HG02852 (cell line): ENCODE results near the gene ZMYM3.
A peak's percentile ranks its signal among the peaks of the same experiment; 100 is the strongest.
"Not testable (repeated sequence)": the region's sequence is repeated elsewhere in the genome, so short reads cannot be mapped to it uniquely, and the experiment has no call there.

ENCODE experiments used
- ATAC-seq: cut with Tn5 transposase; IDR thresholded peaks from one replicate; pipeline ENCODE4 v1.9.1; 2021; ENCODE audit warnings: mild to moderate bottlenecking, moderate library complexity; ENCODE audit not compliant: unreplicated experiment

ZMYM3 gene

GRCh38 chrX:71254092-71254963 is at the start of gene ZMYM3:
TSS of gene ZMYM3 (minus strand) at chrX:71254140. CDS start at chrX:71253255, 885 bp downstream.
- ATAC-seq: peak; percentile 84

DNA sequence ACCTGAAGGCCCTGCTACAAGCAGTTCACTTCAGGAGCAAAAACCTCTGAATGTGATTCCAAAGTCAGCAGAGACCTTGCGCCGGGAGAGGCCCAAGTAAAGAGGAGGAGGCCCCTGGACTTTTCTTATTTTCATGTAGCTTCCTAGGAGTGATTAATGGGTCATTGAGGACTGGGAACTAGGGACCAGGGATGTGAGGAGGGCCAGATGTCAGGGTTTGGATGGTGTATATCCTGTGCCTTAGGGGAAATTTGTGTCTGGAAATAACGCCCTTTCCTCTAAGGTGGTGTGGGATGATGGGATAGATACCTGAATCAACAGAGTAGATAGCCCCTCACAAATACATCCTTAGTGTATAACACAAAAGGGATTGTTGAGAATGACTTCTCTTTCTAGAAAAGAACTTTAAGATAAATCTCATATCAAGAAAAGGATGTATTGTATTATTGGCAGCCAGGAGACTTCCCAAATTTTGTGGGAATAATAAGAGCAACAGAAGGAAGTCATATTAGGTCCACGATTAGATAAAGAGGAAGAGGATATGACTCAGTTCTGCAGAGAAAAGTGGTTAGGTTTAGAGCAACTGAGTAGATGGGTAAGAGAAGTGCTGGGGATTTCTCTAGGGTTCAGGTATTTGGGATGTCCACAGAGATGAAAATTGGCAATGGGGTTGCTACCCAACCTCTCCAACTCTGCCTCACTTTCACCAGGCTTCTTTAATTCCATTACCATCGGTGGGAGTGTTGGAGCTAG is 48.7 kb upstream of the ZMYM3 start:
- no peak for ATAC-seq

DNA sequence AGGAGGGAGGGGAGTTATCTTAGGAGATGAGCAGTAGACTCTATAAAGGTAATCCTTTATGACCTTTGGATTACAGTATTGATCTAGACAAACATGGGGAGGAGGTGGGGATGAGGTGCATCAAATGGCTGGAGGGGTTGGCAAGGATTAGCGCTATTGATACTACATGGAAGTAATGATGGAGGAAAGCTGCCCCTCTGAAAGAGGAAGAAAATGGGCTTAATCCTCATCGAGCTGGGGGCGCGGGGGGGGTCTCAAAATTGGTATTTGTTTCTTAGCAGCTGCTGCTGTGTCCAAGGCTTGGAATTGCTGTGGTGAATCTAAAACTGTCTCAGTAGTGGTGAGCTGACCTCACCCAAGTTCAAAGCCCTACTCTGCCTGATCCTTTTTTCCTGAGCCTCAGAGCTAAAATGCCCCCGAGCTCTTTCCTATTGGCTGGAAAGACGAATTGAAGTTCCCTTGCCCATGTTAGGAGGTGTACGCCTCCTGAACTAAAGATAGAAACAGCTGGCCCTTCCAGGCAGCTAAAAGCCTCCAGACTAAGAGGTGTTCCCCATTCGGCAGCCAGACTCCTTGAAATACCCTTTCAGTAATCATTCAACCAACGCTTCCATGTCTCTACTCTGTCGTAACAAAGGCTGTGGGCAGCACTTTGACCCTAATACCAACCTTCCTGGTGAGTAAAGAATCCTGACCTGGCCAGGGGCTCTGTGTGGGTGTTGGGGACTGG is 47.4 kb upstream of the ZMYM3 start, which contains the start of gene ITGB1BP2:
ITGB1BP2 (plus strand) TSS at position 556 of the 730 bp plus-strand sequence; CDS start at position 613, 57 bp downstream.
- ATAC-seq: no peak

DNA sequence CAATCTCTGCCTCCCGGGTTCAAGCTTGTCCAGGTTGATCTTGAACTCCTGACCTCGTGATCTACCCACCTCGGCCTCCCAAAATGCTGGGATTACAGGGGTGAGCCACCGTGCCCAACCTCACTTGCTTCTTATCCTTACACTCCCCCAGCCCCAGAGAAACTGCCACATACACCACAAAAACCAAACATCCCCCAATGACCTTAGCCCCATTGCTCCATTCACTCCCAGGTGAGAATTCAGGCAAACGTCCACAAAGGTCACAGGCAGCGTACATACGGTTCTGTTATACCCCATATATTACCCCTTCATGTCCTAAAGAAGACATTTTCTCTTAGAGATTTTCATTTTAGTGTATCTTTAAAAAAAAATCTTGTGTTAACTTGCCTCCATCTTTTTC is 46.6 kb upstream of the ZMYM3 start:
- not testable (repeated sequence) for ATAC-seq

- not testable (repeated sequence) for ATAC-seq
Observed at GRCh38 chrX:71300064-71300463, 46.1 kb upstream of the ZMYM3 start.

- ATAC-seq: no peak
Observed at GRCh38 chrX:71298119-71298518, 44.2 kb upstream of the ZMYM3 start.

GRCh38 chrX:71296806-71297205 is 42.9 kb upstream of the ZMYM3 start:
- ATAC-seq: no peak

- ATAC-seq: no peak
Observed at GRCh38 chrX:71292669-71293365, 38.9 kb upstream of the ZMYM3 start.

GRCh38 chrX:71291381-71291780 is 37.4 kb upstream of the ZMYM3 start:
- ATAC-seq: no peak

DNA sequence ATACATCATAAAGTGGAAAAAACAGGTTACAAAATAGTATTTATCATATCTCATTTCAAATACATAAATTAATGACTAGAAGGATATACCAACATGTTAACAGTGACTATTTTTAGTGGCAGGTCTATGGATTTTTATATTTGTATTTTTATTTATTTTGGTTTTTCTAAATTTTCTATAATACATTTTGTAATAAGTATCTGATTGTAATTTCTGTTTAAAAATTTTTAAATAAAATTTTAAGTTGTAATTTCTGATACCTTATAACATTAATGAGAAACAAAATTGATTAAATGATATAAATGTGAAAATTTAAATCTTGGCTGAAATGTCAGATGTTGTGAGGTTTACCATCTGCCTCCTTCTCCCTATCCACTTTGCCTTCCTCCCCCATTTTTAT is 32.0 kb upstream of the ZMYM3 start:
- ATAC-seq: no peak

- peak; percentile 84 for ATAC-seq
Observed at GRCh38 chrX:71283403-71284143, 29.6 kb upstream of the ZMYM3 start, which contains the start of gene NONO. TSS of gene NONO (plus strand) at chrX:71283635. CDS start at chrX:71290638, 7,003 bp downstream.

- peak; percentile 15 for ATAC-seq
Observed at GRCh38 chrX:71282514-71283402, 28.8 kb upstream of the ZMYM3 start.

DNA sequence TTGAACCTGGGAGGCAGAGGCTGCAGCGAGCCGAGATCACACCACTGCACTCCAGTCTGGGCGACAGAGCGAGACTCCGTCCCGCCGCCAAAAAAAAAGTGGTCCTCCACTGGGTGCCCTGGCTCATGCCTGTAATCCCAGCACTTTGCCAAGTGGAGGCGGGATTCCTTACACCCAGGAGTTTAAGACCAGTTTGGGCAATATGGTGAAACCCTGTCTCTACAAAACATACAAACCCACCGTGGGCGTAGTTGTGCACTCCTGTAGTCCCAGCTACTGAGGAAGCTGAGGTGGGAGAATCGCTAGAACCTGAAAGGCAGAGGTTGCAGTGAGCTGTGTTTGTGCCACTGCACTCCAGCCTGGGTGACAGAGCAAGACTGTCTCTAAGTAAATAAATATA is 27.4 kb upstream of the ZMYM3 start:
- not testable (repeated sequence) for ATAC-seq

GRCh38 chrX:71272313-71272712 is 18.4 kb upstream of the ZMYM3 start:
- not testable (repeated sequence) for ATAC-seq

DNA sequence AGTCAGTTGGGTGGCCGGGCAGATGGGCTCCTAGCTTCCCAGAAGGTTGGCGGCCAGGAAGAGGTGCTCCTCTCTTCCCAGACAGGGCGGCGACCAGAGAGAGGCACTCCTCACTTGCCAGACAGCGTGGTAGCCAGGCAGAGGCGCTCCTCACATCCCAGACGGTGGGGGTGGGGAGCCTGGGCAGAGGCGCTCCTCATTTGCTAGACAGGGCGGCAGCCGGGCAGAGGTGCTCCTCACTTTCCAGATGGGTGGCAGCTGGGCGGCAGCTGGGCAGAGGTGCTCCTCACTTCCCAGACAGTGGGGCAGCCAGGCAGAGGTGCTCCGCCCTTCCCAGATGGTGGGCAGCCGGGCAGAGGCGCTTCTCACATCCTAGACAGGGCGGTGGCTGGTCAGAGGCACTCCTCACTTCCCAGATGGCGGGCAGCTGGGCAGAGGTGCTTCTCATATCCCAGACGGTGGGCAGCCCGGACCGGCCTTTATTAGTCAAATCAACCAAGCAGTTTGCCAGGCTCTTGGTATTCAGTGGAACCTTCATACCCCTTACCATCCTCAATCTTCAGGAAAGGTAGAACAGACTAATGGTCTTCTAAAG is 16.0 kb upstream of the ZMYM3 start:
- ATAC-seq: no peak

DNA sequence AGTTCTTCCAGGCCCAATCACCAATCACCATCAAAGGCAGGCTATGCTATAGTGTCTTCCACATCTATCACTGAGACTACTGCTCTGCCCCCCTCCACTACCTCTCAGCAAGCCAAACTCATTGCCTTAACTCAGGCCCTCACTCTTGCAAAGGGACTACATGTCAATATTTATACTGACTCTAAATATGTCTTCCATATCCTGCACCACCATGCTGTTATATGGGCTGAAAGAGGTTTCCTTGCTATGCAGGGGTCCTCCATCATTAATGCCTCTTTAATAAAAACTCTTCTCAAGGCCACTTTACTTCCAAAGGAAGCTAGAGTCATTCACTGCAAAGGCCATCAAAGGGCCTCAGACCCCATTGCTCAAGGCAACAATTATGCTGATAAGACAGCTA is 14.7 kb upstream of the ZMYM3 start:
- ATAC-seq: not testable (repeated sequence)

DNA sequence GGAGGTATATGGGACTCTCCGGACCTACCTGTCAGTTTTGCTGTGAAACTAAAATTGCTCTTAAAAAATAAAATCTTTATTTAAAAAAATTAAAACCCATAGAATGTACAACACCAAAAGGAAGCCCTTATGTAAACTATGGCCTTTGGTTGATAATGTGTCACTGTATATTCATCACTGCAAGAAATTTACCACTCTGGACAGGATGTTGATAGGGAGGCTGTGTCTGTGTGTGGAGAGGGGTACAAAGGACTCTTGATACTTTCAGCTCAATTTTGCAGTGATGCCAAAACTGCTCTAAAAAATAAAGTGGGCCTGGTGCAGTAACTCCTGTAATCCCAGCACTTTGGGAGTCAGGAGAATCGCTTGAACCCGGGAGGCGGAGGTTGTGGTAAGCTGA is 2.9 kb upstream of the ZMYM3 start:
- ATAC-seq: no peak

- no peak for ATAC-seq
Observed at GRCh38 chrX:71256051-71256450, 2.1 kb upstream of the ZMYM3 start.
